Brain pericyte (primary cell): ENCODE measurements around the gene RIMS1.
A peak's percentile ranks its signal among the peaks of the same experiment; 100 is the strongest.

Experiments used
- DNase-seq: peaks from one replicate; pipeline ENCODE4 v3.0.0-alpha.2; 2012; ENCODE audit warnings: low read depth, low spot score

The RIMS1 gene

DNA sequence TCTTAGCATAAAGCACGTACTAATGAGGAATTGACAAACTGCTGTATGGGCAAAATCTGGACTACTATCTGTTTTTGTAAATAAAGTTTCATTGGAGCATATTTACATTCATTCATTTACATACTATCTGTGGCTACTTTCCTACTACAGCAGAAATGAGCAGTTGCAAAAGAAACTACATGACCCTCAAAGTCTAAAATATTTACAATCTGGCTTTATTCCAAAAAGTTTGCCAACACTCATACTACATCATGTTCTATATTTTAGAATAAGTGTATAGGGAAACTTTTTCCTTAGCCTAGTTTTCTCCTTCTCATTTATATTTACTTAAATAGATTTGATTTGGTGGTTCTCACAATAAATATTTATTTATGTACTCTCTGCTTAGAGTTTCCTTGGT is 208.2 kb downstream of the RIMS1 start:
- no peak for DNase-seq

DNA sequence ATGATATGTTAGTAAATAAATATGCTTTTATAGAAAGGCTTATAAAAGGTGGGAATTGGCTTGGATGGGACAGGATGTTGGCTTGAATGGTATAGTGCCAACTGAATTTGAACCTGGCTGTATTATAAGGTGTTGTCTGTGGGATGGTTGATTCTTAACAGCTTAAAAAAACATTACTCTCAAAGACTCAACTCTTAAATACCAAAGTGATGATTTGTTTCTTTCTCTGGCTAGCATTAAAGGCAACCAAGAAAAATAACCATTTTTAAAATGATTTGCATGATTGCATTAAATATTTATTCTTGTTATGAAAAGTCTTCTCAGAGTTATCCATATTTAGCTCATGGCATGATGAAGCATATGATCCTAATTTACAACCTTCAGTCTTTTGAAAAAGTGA is 216.2 kb downstream of the RIMS1 start:
- DNase-seq, result no peak

- no peak for DNase-seq
Measured at GRCh38 chr6:72111611-72112010, 225.3 kb downstream of the RIMS1 start.

- DNase-seq, result no peak
Measured at GRCh38 chr6:72130327-72130726, 244.0 kb downstream of the RIMS1 start.

GRCh38 chr6:72132427-72132826 is 246.1 kb downstream of the RIMS1 start:
- DNase-seq, result no peak

DNA sequence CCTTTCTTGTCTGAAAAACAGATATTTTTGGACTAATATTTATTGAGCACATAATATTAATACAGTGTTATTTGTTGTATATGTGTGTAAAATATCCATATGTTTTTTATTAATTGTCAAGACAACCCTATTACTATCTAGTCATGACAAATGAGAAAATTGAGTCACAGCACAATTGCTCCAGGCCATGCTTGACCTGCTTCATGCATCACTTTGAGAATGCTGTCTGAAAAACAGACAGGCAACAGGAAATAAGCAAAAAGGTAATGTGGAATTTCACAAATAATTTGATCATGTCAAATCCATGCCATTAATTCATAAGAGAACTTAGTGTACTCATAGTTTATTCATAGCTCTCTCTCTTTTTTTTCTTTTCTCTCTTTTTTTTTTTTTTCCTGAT is 246.5 kb downstream of the RIMS1 start:
- DNase-seq, result no peak

- no peak for DNase-seq
Measured at GRCh38 chr6:72133324-72133723, 247.0 kb downstream of the RIMS1 start.

DNA sequence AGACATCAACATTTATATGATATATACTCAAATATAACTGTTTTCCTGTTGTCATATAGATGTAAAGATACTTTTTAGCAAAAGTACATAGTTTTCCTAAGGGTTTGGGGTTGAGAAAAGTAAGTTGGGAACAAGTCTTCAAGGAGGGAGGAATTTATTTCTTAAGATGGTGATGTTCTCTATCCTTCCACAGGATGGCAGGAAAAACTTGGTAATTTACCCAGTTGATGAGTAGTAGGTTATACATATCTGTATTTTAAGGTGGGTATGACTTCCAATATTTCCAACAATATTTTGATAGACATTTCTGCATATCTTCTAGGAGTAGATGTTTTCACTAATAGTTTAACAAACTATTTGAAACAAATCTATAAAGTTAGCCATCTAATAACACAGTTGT is 254.4 kb downstream of the RIMS1 start:
- peak; percentile 4 for DNase-seq

DNA sequence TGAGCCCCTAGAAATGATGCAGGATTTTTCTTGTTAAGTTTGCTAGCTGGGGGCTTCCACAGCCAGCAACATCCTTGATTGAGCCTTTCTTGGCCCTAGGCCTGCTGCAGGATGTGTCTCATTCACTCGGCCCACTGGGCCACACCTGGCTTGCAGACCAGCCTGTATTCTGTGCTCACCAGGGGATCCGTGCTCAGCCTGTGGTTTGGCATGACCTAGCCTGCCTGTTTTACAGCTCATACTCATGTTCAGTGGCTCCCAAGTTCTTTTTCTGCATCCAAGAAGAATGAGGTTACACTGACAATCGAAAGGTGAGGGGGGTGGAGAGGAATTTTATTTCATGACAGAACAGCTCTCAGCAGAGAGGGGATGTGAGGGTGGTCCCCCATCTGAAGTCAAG is 263.4 kb downstream of the RIMS1 start:
- DNase-seq, result no peak

DNA sequence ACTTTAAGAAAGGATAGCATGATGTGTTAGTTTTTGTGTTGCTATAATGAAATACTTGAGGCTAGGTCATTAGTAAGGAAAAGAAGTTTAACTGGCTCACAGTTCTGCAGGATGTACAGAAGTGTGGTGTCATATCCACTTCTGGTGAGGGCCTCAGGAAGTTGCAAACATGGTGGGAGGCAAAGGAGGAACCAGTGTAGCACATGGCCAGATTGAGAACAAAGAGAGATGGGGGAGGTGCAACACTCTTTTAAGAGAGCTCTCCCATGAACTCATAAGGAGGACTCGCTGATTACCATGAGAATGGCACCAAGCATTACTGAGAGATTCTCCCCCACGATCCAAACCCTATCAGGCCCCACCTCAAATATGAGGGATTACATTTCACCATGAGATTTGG is 265.4 kb downstream of the RIMS1 start:
- DNase-seq, result no peak

- DNase-seq, result no peak
Measured at GRCh38 chr6:72175916-72176315, 289.6 kb downstream of the RIMS1 start.

DNA sequence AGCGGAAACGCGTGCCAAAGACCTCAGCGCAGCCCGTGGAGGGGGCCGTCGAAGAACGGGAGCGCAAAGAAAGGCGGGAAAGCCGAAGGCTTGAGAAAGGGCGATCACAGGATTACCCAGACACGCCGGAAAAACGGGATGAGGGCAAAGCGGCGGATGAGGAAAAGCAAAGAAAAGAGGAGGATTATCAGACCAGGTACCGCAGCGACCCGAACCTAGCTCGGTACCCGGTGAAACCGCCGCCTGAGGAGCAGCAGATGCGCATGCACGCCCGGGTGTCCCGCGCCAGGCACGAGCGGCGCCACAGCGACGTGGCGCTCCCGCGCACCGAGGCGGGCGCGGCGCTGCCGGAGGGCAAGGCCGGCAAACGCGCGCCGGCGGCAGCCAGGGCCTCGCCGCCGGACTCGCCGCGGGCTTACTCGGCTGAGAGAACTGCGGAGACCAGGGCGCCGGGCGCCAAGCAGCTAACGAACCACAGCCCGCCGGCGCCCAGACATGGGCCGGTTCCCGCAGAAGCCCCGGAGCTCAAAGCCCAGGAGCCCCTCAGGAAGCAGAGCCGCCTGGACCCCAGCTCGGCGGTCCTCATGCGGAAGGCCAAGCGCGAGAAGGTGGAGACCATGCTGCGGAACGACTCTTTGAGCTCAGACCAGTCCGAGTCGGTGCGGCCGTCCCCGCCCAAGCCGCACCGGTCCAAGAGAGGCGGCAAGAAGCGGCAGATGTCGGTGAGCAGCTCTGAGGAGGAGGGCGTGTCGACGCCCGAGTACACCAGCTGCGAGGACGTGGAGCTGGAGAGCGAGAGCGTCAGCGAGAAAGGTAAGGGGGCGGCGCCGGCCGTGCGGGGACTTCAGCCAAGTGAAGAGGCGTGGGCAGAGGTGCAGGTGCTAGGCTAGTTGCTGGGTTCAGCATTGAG is 296.2 kb downstream of the RIMS1 start:
- no peak for DNase-seq

GRCh38 chr6:72203983-72204382 is 317.6 kb downstream of the RIMS1 start:
- no peak for DNase-seq

GRCh38 chr6:72205500-72205899 is 319.1 kb downstream of the RIMS1 start:
- DNase-seq, result no peak

DNA sequence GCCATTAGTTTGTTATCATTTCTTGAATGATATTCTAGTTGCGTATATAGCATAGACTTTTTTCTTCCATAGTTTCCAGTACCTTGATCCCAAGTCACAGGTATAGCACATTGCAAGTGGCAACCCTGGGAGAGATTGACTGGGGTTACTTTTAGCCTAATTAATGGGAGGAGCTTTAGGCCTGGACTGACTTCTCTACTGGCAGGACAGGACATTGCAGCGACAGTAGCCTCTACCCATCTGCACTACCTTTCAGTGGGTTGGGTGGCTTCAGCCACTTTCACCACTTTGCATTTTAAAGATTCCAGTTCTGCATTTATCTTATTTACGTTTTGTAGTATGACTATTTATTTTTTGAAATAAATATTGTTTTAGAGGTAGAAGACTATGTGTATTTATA is 320.3 kb downstream of the RIMS1 start:
- DNase-seq, result no peak

DNA sequence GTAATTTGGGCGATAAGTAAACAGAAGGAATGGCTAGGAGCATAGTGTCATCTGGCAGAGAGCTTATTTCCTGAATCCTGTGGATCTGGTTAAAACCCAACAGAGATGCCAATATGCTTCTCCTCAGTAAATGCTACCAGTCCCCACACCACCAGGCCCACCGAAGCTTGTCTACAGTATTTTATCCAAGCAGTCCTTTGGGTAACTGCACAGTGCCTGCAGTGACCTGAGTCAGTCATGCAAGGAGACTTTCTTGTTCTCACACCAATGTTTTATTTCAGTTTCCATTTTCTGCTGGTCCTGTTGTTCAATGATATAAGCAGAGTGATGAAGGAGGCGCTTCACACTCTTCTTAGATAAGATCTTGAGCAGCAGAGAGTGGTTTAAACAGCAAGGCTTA is 326.3 kb downstream of the RIMS1 start:
- no peak for DNase-seq

- DNase-seq, result no peak
Measured at GRCh38 chr6:72213654-72214053, 327.3 kb downstream of the RIMS1 start.

DNA sequence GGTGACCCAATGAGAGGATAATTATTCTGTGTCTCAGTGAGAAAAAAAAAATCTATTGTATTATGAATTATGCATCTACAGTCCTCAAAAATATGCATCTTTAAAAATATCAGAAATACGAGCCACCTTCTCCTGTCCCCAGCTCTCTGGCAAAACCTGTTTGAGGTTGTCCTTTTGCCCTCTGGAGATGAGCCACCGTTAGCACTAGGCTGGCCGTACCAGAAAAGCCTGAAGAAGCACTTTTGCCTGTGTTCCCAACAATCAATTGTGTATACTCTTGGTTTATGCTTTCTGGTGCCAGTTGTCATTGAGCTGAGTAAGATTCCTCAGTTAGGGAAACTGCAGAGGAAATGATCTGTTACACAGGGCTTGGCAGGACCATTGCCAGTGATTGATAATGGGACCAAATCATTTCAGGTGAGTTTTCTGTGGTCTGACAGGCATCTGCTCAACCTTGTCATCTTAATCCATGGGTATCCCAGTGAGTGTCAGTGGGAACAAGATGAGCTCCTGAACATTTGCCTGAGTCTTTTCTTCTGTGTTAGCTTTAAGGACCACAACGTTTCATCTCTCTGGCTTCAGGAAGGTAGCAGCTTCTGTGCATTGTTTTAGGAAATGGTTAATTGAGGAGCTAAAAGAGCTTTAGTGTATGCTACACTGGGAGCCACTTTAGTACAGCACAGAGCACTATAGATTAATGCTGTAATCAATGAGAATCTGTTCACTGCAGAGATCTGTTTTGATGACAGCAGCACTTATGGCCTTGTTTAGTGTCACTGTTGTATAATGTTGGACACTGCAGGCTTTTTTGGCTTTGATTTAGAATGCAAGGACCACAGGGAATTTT is 330.1 kb downstream of the RIMS1 start:
- no peak for DNase-seq

DNA sequence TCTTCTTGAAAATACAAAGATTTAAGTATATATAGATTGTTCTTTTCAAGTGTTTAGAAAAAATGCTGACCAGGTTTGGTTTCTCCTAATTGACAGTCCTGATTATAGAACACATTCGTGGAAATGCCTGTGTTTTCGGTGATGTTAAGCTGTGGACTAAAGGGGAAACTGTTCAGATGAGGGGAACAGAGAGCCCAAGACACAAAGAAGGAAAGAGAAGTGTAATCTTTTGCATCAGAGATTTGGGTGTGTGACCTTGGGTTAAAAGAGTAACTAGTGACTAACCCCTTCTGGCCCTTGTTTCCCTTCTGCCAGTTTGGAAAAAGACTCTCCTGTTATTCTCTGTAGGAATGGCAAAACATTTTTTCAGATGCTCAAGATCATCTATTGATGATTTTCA is 331.3 kb downstream of the RIMS1 start:
- no peak for DNase-seq

DNA sequence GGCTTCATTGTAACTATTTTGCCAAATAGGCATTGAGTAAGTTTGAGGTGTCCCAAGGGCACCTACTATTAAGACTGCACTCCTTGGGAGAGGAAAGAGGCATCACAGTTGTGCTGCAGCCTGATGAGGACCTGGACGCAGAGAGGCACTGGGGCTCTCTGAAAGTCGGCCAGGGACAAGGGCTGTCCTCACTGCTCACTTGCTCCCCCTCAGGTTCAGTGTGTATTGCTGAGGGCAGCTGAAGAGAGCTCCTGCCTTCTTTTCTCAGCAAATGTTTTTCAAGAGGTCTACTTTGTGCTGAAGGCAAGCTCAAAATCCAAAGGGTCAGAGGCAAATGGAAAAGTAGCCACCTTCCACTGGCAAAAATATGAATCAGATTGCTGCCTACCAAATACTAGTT is 331.8 kb downstream of the RIMS1 start:
- DNase-seq, result no peak

GRCh38 chr6:72219536-72219935 is 333.2 kb downstream of the RIMS1 start:
- no peak for DNase-seq

DNA sequence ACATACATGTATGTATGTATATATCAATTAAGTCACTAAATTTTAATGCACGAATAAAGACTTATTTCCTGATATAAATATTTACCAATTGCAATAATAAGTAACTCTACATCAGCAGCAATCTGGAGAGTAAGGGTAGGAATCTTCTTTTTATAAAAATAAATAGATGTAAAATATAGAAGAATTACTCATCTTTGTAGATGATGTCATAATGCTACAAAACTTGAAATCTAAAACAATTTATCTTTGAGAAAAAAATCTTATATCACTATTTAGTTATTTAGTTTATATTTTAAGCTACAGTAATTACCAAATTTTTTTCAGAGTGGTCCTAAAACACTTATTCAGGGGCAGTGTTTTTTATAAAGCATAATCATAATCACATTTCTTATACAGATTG is 351.7 kb downstream of the RIMS1 start:
- DNase-seq, result no peak

DNA sequence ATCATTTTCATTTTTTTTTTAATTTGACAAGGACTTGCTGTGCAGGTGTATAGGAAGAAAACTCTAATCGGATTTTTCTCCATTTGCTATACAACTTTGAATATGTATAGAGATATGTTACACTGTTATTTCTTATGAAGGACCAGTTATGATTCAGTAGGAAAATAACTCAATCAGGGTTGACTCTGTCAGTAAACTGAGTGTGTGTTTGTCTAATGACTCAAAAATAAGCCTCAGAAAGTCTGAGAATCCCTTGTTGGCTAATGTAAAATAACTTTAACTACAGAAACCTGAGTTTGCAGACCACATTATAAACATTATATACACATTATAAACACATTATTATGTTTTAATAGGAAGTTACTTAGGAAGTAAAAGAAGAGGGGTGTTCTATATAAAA is 352.6 kb downstream of the RIMS1 start:
- no peak for DNase-seq
